ENCODE measurements around the gene ADD1. TPM values are rescaled to one million over a fixed set of nuclear protein-coding genes. Genes with fewer than 3 reads are reported as not detected.

ADD1 gene
- total and polyA plus RNA-seq, 2 of the 13 experiments (the other 11 are each of a cell fraction or from before 2014, with no cell fraction given), result 73.9 to 122 TPM

GRCh38 chr4:2977211-2978088 lies 133.8 kb downstream of the ADD1 start (continued):
- TF ChIP-seq ARID5B (CRISPR knock-in tag; IDR thresholded peaks at IDR 0.05), result peak; percentile 28; the same call in 1 of the 2 replicates
- peak; percentile 94 for TF ChIP-seq FOSL2 (CRISPR knock-in tag; IDR thresholded peaks at IDR 0.05)
- TF ChIP-seq ZNF431 (CRISPR knock-in tag; IDR thresholded peaks at IDR 0.05; ENCODE audit: borderline replicate concordance, low read depth), result no peak
- TF ChIP-seq THAP11 (CRISPR knock-in tag; IDR thresholded peaks at IDR 0.05), result peak; percentile 25; the same call in 1 of the 2 replicates
- no peak for TF ChIP-seq MLXIP (CRISPR knock-in tag; IDR thresholded peaks at IDR 0.05; ENCODE audit: borderline replicate concordance)
- TF ChIP-seq ZGPAT (CRISPR knock-in tag; IDR thresholded peaks at IDR 0.05), result 0 out of 2 replicates have a peak, but pooled peaks have one; percentile 16
- TF ChIP-seq TFDP1 (CRISPR knock-in tag; IDR thresholded peaks at IDR 0.05; ENCODE audit: borderline replicate concordance), result peak; percentile 33; the same call in 1 of the 2 replicates
- peak; percentile 61 for TF ChIP-seq SAP130 (CRISPR knock-in tag; IDR thresholded peaks at IDR 0.05; ENCODE audit: low read depth)
- TF ChIP-seq ZNF761 (CRISPR knock-in tag; conservative IDR thresholded peaks at IDR 0.05), result no peak
- no peak for TF ChIP-seq CREBL2 (CRISPR knock-in tag; IDR thresholded peaks at IDR 0.05; ENCODE audit: borderline replicate concordance)
- TF ChIP-seq NR2F6 (IDR thresholded peaks at IDR 0.05), result no peak
- no peak for TF ChIP-seq NR2F6 (CRISPR knock-in tag; IDR thresholded peaks at IDR 0.05)
